ENCODE data around the gene GIT2. TPM values are rescaled to one million over a fixed set of nuclear protein-coding genes. Genes with fewer than 3 reads are reported as not detected.
A peak's percentile ranks its signal among the peaks of the same experiment; 100 is the strongest.
"Not testable (repeated sequence)": the region's sequence is repeated elsewhere in the genome, so short reads cannot be mapped to it uniquely, and the experiment has no call there.

Gene GIT2
- total RNA-seq, 4 donors from 2014 or later: 36.8 to 52.8 (median 42.3) TPM

DNA sequence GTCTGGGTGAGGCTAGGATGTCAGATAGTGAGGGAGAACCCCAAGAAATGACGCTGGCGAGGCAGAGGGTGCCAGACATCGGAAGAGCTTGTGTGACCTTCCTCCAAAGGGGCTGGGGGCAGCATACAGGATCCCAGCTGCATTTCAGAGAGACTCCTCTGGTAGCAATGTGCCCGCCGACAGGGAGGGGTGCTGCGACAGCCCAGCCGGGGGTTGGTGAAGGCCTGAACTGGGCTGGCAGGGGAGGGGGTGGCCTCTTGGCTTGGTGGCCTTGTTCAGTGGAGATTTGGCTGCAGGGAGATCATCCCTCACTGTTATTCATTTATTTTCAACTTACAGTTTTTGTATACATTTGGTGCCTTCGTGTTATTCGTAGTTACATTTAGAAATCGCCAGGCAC, 90.9 kb downstream of the GIT2 start:
- ATAC-seq: no peak
- H3K4me1 ChIP-seq: peaks cover 0 to 26% (median 8%) of the 10 kb centered on the region in 3 donors
- TF ChIP-seq EP300 (IDR thresholded peaks at IDR 0.05): no peak
- no peak for TF ChIP-seq POLR2AphosphoS5 (IDR thresholded peaks at IDR 0.05)
- TF ChIP-seq, protein P1, sequence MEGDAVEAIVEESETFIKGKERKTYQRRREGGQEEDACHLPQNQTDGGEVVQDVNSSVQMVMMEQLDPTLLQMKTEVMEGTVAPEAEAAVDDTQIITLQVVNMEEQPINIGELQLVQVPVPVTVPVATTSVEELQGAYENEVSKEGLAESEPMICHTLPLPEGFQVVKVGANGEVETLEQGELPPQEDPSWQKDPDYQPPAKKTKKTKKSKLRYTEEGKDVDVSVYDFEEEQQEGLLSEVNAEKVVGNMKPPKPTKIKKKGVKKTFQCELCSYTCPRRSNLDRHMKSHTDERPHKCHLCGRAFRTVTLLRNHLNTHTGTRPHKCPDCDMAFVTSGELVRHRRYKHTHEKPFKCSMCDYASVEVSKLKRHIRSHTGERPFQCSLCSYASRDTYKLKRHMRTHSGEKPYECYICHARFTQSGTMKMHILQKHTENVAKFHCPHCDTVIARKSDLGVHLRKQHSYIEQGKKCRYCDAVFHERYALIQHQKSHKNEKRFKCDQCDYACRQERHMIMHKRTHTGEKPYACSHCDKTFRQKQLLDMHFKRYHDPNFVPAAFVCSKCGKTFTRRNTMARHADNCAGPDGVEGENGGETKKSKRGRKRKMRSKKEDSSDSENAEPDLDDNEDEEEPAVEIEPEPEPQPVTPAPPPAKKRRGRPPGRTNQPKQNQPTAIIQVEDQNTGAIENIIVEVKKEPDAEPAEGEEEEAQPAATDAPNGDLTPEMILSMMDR (IDR thresholded peaks at IDR 0.05): no peak
- TF ChIP-seq POLR2A (IDR thresholded peaks at IDR 0.05): no peak
- no peaks in the 10 kb centered on the region for H3K27me3 ChIP-seq
- no peak overlapping the region for H3K27ac ChIP-seq
- peaks cover 0 to 76% of the 10 kb centered on the region in 2 donors for H3K36me3 ChIP-seq
- H3K4me3 ChIP-seq: no peak overlapping the region
- H3K9me3 ChIP-seq: no peaks in the 10 kb centered on the region
- WGBS, 2 donors (ENCODE audit: low coverage in 1 of 2): 85 to 89% methylated on average over 6 to 9 of the region's 10 CpGs

DNA sequence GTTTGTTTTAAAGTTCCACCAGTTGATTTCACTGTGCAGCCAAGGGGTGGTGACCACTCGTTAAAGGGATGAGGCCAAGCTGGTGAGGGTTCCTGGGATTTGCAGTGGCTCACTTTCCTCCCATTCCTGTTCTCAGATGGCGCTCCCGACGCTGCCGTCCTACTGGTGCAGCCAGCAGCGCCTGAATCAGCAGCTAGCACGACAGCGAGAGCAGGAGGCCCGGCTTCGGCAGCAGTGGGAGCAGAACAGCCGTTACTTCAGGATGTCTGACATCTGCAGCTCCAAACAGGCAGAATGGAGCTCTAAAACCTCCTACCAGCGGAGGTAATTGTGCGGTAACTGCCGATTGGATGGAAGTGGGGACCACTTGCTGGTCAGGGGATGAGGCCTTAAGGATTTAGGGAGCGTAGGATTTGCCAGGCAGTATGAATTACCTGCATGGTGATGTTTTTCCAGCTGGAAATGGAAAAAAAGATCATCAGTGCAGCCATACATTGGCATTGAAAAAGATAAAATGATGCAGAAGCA, 93.2 kb downstream of the GIT2 start:
- H3K27ac ChIP-seq: no peak overlapping the region
- no peak for ATAC-seq
- H3K9me3 ChIP-seq: no peaks in the 10 kb centered on the region
- peaks cover 0 to 37% (median 14%) of the 10 kb centered on the region in 3 donors for H3K4me1 ChIP-seq
- H3K36me3 ChIP-seq: peaks cover 0 to 52% of the 10 kb centered on the region in 2 donors
- WGBS, 2 donors (ENCODE audit: low coverage in 1 of 2): 100% methylated on average over 1 of the region's 15 CpGs; no CpG with 5 or more reads in 1 of the 2 donors
- no peak overlapping the region for H3K4me3 ChIP-seq
- TF ChIP-seq POLR2AphosphoS5 (IDR thresholded peaks at IDR 0.05) (no peak), POLR2A (IDR thresholded peaks at IDR 0.05) (no peak), EP300 (IDR thresholded peaks at IDR 0.05) (no peak)
- TF ChIP-seq, protein P1 (IDR thresholded peaks at IDR 0.05): no peak
- H3K27me3 ChIP-seq: no peaks in the 10 kb centered on the region

DNA sequence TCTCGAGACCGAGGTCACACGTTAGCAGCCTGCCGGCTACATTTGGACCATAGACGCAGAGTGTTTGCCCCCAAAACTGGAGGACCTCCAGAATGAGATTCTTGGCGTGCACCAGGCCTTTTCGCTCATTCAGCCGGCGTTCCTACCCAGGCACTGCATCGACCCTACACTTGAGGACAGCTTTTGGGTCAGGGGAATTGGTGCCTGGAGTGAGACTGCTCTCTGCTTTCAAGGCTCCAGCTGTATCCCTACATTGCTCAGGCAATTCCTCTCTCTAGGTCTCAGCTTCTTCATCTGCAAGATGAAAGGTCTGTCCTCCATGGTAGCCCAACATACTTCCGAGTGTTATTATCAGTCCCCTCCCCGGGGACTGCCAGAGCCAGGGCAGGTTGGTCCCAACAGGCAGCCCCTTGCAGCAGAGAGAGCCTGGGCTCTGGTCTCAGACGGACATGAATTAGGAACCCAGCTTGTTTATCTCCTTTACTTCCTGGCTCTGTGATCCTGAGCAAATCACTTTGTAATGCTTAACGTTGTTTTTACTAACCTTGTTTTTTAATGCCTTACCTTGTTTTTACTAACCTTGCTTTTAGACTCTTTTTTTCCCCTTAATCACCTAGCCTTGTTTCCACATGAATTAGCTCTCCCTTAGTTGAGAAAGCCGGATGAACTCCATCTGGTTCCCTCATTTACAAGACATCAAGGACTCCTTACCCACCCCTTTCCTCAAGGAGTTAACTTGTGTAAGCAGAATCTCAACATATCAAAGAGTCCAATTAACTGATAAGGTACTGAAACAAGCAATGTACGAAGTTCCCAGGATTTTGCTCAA, 95.2 kb downstream of the GIT2 start:
- Histone ChIP-seq H3K27ac (peak overlapping the region in 3 of 4 donors; percentile 84 to 89 (median 86)), H3K9me3 (no peaks in the 10 kb centered on the region), H3K4me1 (peaks cover 0 to 37% (median 14%) of the 10 kb centered on the region in 3 donors), H3K27me3 (no peaks in the 10 kb centered on the region), H3K36me3 (peaks cover 0 to 32% of the 10 kb centered on the region in 2 donors), H3K4me3 (peak overlapping the region; percentile 59 to 91)
- no peak for ATAC-seq
- 4 to 21% methylated on average over 4 to 10 of the region's 16 CpGs for WGBS, 2 donors (ENCODE audit: low coverage in 1 of 2)
- TF ChIP-seq, protein P1 (IDR thresholded peaks at IDR 0.05): no peak
- TF ChIP-seq EP300 (IDR thresholded peaks at IDR 0.05): no peak
- TF ChIP-seq POLR2A (IDR thresholded peaks at IDR 0.05): no peak
- no peak for TF ChIP-seq POLR2AphosphoS5 (IDR thresholded peaks at IDR 0.05)

DNA sequence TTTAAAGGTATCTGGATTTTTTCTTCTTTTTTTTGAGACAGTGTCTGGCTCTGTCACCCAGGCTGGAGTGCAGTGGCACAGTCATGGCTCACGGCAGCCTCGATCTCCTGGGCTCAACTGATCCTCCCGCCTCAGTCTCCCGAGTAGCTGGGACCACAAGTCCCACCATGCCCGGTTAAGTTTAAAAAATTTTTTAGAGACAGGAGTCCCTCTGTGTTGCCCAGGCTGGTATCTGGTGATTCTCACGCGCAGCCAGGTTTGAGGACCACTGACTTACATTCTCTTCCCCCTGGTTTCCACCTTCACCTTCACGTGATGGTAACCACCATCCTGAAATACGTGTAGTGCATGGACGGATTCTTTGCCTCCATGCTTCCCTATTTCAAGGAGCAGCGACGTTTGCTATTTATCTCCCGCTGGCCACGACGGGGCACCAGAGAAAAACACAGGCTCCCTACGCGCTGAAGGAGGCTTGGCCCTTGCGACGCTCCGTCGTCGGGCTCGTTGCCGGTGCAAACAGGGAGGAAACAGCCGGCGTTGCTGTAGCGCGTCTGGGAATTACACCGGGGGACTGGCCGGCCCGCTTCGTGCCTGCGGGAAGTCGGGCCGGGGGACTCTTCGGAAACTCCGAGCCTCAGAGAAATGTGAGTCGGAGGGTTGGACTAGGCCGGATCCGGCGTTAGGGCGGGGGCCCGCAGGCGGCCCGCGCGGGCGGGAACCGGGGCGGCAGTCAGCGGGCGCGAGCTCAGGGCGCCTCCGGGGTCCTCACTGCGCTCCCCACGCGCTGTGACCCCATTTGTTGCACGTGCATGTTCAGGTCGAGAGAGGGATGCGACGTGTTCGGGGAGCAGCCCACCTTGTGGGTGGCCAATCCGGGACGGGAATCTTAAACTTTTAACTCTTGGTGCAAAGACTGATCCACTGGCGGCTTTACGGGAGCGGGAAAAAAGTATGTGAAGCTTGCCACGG, 96.1 kb downstream of the GIT2 start, which contains the start of gene TCHP:
TCHP (plus strand) TSS at position 492 of the 969 bp plus-strand sequence. CDS start 2,753 bp downstream, outside the sequence.
- ATAC-seq: peak; percentile 89
- 4% methylated on average over 12 of the region's 69 CpGs; no CpG with 5 or more reads in 1 of the 2 donors for WGBS, 2 donors (ENCODE audit: low coverage in 1 of 2)
- peaks cover 0 to 23% of the 10 kb centered on the region in 2 donors for H3K36me3 ChIP-seq
- H3K9me3 ChIP-seq: no peaks in the 10 kb centered on the region
- TF ChIP-seq EP300 (IDR thresholded peaks at IDR 0.05) (no peak), POLR2A (IDR thresholded peaks at IDR 0.05) (peak in 1 of 2 donors; percentile 37), POLR2AphosphoS5 (IDR thresholded peaks at IDR 0.05) (peak; percentile 94)
- TF ChIP-seq, protein P1 (IDR thresholded peaks at IDR 0.05): peak in 3 of 4 experiments; percentile 27 to 55 (median 31)
- peak within 1 kb of the TSS; percentile 59 to 91 for H3K4me3 ChIP-seq
- H3K27ac ChIP-seq: peak within 1 kb of the TSS; percentile 6 to 89 (median 85)
- no peaks in the 10 kb centered on the region for H3K27me3 ChIP-seq
- peaks cover 0 to 37% (median 14%) of the 10 kb centered on the region in 3 donors for H3K4me1 ChIP-seq

DNA sequence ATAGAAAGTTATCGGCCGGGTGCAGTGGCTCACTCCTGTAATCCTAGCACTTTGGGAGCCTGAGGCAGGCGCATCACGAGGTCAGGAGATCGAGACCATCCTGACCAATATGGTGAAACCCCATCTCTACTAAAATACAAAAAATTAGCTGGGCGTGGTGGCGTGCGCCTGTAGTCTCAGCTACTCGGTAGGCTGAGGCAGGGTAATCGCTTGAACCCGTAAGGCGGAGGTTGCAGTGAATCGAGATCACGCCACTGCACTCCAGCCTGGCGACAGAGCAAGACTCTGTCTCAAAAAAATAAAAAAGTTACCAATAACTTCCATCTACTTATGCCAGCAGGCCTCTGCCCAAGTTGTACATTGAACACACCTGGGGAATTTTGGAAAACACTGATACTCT, 96.8 kb downstream of the GIT2 start:
- 88 to 98% methylated on average over 5 to 12 of the region's 15 CpGs for WGBS, 2 donors (ENCODE audit: low coverage in 1 of 2)
- H3K4me1 ChIP-seq: peaks cover 0 to 37% (median 14%) of the 10 kb centered on the region in 3 donors
- not testable (repeated sequence) for H3K27me3 ChIP-seq, ATAC-seq, H3K9me3 ChIP-seq
- H3K36me3 ChIP-seq: peaks cover 0 to 16% of the 10 kb centered on the region in 2 donors
- peak overlapping the region in 3 of 4 donors; percentile 84 to 89 (median 86) for H3K27ac ChIP-seq
- peak overlapping the region in 1 of 2 donors; percentile 91 for H3K4me3 ChIP-seq
